Activated CD8-positive, alpha-beta T cell treated with anti-CD3 and anti-CD28 coated beads, Interleukin-2, amount 10 ng/mL, durations not matched to agents 7 days and 5 days (primary cell): ENCODE results near the gene FAHD2B. TPM values are rescaled to one million over a fixed set of nuclear protein-coding genes. Genes with fewer than 3 reads are reported as not detected.
"Not testable (repeated sequence)": the region's sequence is repeated elsewhere in the genome, so short reads cannot be mapped to it uniquely, and the experiment has no call there.

Experiments
- ATAC-seq: fragments of 150-1000 bp; cut with Tn5 transposase; one replicate; pipeline ENCODE4 v1.10.0; 2021; ENCODE audit warnings: moderate library complexity
- CTCF ChIA-PET: fragments of 350-600 bp; sonication (Branson Sonifier 250); formaldehyde crosslinking; loops from one replicate; lab custom pipeline; 2021; ENCODE audit warnings: antibody characterized with exemption; lab: Charles Lee
- POLR2A ChIA-PET: fragments of 350-600 bp; sonication (Branson Sonifier 250); formaldehyde crosslinking; loops from one replicate; lab custom pipeline; 2021; ENCODE audit warnings: antibody characterized with exemption; lab: Charles Lee
- DNase-seq: peaks from one replicate; pipeline ENCODE4 v3.0.0-alpha.2; 2020
- H3K27ac Mint-ChIP-seq: one replicate; pipeline ENCODE4 v1.8.0; 2021; ENCODE audit warnings: mild to moderate bottlenecking, mixed read lengths
- H3K27me3 Mint-ChIP-seq: one replicate; pipeline ENCODE4 v1.8.0; 2021; ENCODE audit warnings: low read depth, mixed read lengths
- H3K36me3 Mint-ChIP-seq: one replicate; pipeline ENCODE4 v1.8.0; 2021; ENCODE audit warnings: low read depth, mixed read lengths
- H3K4me1 Mint-ChIP-seq: one replicate; pipeline ENCODE4 v1.8.0; 2021; ENCODE audit warnings: low read depth, mixed read lengths
- H3K4me3 Mint-ChIP-seq: one replicate; pipeline ENCODE4 v1.8.0; 2021; ENCODE audit warnings: mild to moderate bottlenecking, mixed read lengths
- H3K9me3 Mint-ChIP-seq: one replicate; pipeline ENCODE4 v1.8.0; 2022; ENCODE audit warnings: mixed read lengths; ENCODE audit not compliant: insufficient read depth
- total RNA-seq, 2 experiments: library from RNA; stranded (reverse); gene quantifications; one replicate each; pipeline ENCODE4 v1.2.3, GENCODE V29; 2021

FAHD2B gene
- 10 to 100 TPM; 29.8 to 32.0 TPM for total RNA-seq

- H3K9me3 Mint-ChIP-seq, H3K36me3 Mint-ChIP-seq, POLR2A ChIA-PET: not testable (repeated sequence)
- H3K4me3 Mint-ChIP-seq, result peak within 1 kb of the TSS; percentile 74
- CTCF ChIA-PET, result interaction anchor here (1.6 to 1.9 kb wide), 2 partner anchors 17 to 237 kb away, joined by 5 to 10 read pairs; partner anchors contain the start of genes ANKRD36 and ANKRD39
- peaks cover 12% of the 10 kb centered on the region for H3K4me1 Mint-ChIP-seq
- ATAC-seq, result peak; percentile 98
- peak; percentile 92 for DNase-seq
- H3K27ac Mint-ChIP-seq, result peak within 1 kb of the TSS; percentile 75
- peaks cover 14% of the 10 kb centered on the region for H3K27me3 Mint-ChIP-seq
These were observed at the start of gene FAHD2B for GRCh38 chr2:97094772-97095611. Gene FAHD2B (minus strand): TSS chr2:97094882. CDS start chr2:97091706, 3,176 bp downstream.

- H3K4me3 Mint-ChIP-seq, CTCF ChIA-PET: not testable (repeated sequence)
These were observed 49.3 kb upstream of the FAHD2B start for GRCh38 chr2:97144016-97144415.

DNA sequence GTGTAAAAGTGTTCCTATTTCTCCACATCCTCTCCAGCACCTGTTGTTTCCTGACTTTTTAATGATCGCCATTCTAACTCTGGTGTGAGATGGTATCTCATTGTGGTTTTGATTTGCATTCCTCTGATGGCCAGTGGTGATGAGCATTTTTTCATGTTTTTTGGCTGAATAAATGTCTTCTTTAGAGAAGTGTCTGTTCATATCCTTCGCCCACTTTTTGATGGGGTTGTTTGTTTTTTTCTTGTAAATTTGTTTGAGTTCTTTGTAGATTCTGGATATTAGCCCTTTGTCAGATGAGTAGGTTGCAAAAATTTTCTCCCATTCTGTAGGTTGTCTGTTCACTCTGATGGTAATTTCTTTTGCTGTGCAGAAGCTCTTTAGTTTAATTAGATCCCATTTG is 34.4 kb upstream of the FAHD2B start:
- CTCF ChIA-PET, ATAC-seq, POLR2A ChIA-PET, H3K9me3 Mint-ChIP-seq, DNase-seq, H3K4me1 Mint-ChIP-seq, H3K4me3 Mint-ChIP-seq, H3K27me3 Mint-ChIP-seq, H3K27ac Mint-ChIP-seq: not testable (repeated sequence)
- peaks cover 36% of the 10 kb centered on the region for H3K36me3 Mint-ChIP-seq

More at GRCh38 chr2:97144016-97144415, 49.3 kb upstream of the FAHD2B start:
- DNase-seq, H3K4me1 Mint-ChIP-seq, H3K9me3 Mint-ChIP-seq, H3K27ac Mint-ChIP-seq, ATAC-seq, H3K27me3 Mint-ChIP-seq, POLR2A ChIA-PET: not testable (repeated sequence)
- H3K36me3 Mint-ChIP-seq, result peaks cover 42% of the 10 kb centered on the region

DNA sequence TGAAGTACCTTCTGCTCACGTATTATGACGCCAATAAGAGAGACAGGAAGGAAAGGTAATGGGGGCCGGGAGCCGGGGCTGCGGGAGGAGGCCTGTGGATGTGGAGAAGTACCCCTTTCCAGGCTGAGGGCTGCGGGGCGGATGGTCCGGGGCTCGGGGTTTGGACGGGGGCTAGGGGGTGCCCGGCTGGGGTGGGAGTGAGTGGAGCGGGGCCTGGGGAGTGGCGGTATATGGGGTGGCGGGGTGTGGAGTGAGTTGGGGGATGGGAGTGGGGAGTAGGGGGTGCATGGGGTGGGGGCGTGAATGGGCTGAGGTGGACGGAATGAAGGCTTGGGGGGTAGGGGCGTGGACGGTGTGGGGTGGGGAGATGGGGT is 19.2 kb upstream of the FAHD2B start:
- Mint-ChIP-seq H3K4me3 (peak overlapping the region; percentile 100), H3K27ac (peak overlapping the region; percentile 95), H3K27me3 (peaks cover 15% of the 10 kb centered on the region)
- CTCF ChIA-PET, result interaction anchor here (1.1 to 2.9 kb wide), 8 partner anchors 10 to 298 kb away, joined by 3 to 52 read pairs (median 15); partner anchors contain the start of genes ANKRD39 and CNNM3
- not testable (repeated sequence) for H3K9me3 Mint-ChIP-seq, H3K4me1 Mint-ChIP-seq, DNase-seq, H3K36me3 Mint-ChIP-seq
- POLR2A ChIA-PET, result interaction anchor here (1.2 to 1.3 kb wide), 2 partner anchors 476 to 588 kb away, joined by 3 read pairs; no protein-coding TSS in a partner anchor
- ATAC-seq, result peak; percentile 39

- not testable (repeated sequence) for H3K36me3 Mint-ChIP-seq, H3K4me1 Mint-ChIP-seq, H3K9me3 Mint-ChIP-seq
- peak within 1 kb of the TSS; percentile 100 for H3K4me3 Mint-ChIP-seq
- ChIA-PET POLR2A (interaction anchor here (1.2 to 1.9 kb wide), 4 partner anchors 150 to 587 kb away, joined by 3 to 7 read pairs (median 3); partner anchors contain the start of gene ANKRD39), CTCF (interaction anchor here (0.8 to 2.9 kb wide), 24 partner anchors 9 to 519 kb away, joined by 3 to 52 read pairs (median 7); partner anchors contain the start of genes ANKRD39 and CNNM3)
- peak within 1 kb of the TSS; percentile 95 for H3K27ac Mint-ChIP-seq
- peak; percentile 89 for DNase-seq
- peaks cover 20% of the 10 kb centered on the region for H3K27me3 Mint-ChIP-seq
- peak; percentile 97 for ATAC-seq
These were observed 18.6 kb upstream of the FAHD2B start, which contains the start of gene ANKRD36 for GRCh38 chr2:97113050-97113881. Gene ANKRD36 (plus strand): TSS chr2:97113153. CDS start chr2:97113740, 587 bp downstream.

GRCh38 chr2:97112320-97113049 is 17.8 kb upstream of the FAHD2B start:
- not testable (repeated sequence) for H3K4me1 Mint-ChIP-seq, H3K36me3 Mint-ChIP-seq, H3K9me3 Mint-ChIP-seq
- Mint-ChIP-seq H3K4me3 (peak overlapping the region; percentile 74), H3K27ac (peak overlapping the region; percentile 87), H3K27me3 (peaks cover 24% of the 10 kb centered on the region)
- ATAC-seq (peak; percentile 62), DNase-seq (peak; percentile 78)
- ChIA-PET CTCF (interaction anchor here (0.8 to 2.9 kb wide), 34 partner anchors 9 to 518 kb away, joined by 3 to 52 read pairs (median 5); partner anchors contain the start of genes ANKRD39, CNNM3, CNNM4 and KANSL3), POLR2A (interaction anchor here (0.6 to 1.9 kb wide), 5 partner anchors 149 to 586 kb away, joined by 3 to 7 read pairs (median 3); partner anchors contain the start of gene ANKRD39)

GRCh38 chr2:97111246-97111645 is 16.6 kb upstream of the FAHD2B start:
- peaks cover 30% of the 10 kb centered on the region for H3K27me3 Mint-ChIP-seq
- ChIA-PET CTCF (interaction anchor here (1.1 to 2.9 kb wide), 17 partner anchors 7 to 517 kb away, joined by 3 to 52 read pairs (median 7); partner anchors contain the start of genes ANKRD39 and KANSL3), POLR2A (interaction anchor here (1.9 kb wide), 1 partner anchor 254 kb away, joined by 7 read pairs; the partner anchor contains the start of gene ANKRD39)
- H3K4me3 Mint-ChIP-seq, H3K27ac Mint-ChIP-seq, H3K4me1 Mint-ChIP-seq, H3K36me3 Mint-ChIP-seq, H3K9me3 Mint-ChIP-seq, ATAC-seq, DNase-seq: not testable (repeated sequence)

- POLR2A ChIA-PET, H3K4me3 Mint-ChIP-seq, ATAC-seq, H3K36me3 Mint-ChIP-seq, CTCF ChIA-PET, DNase-seq, H3K27ac Mint-ChIP-seq, H3K4me1 Mint-ChIP-seq, H3K9me3 Mint-ChIP-seq: not testable (repeated sequence)
- H3K27me3 Mint-ChIP-seq, result peaks cover 53% of the 10 kb centered on the region
These were observed 12.2 kb upstream of the FAHD2B start for GRCh38 chr2:97106878-97107277.

- H3K9me3 Mint-ChIP-seq, H3K27ac Mint-ChIP-seq, H3K36me3 Mint-ChIP-seq, ATAC-seq, POLR2A ChIA-PET, H3K4me1 Mint-ChIP-seq, DNase-seq, H3K4me3 Mint-ChIP-seq: not testable (repeated sequence)
- CTCF ChIA-PET, result interaction anchor here (1.0 kb wide), 1 partner anchor 14 kb away, joined by 3 read pairs; no protein-coding TSS in a partner anchor
- peaks cover 33% of the 10 kb centered on the region for H3K27me3 Mint-ChIP-seq
These were observed 4.2 kb upstream of the FAHD2B start for GRCh38 chr2:97098786-97099372.

DNA sequence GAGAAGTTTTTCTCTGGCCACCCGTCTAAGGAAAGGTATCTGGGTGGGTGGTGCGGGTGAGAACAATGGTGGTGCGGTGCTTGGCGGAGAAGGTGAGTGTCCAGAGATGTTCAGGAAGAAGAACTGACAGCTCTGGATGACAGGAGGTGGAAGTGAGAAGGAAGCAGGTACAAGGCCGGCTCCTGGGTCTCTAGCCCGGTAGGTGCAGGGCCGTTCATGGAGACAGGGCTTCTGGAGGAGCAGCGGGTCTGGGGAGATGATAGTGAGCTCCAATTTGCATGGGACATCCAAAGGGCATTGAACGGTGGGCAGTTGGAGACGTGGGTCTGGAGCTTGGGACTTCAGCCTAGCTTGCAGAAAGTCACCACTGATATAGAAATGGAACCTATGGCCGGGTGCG is 979 bp upstream of the FAHD2B start:
- Mint-ChIP-seq H3K27ac (peak overlapping the region; percentile 75), H3K27me3 (peaks cover 18% of the 10 kb centered on the region), H3K36me3 (no peaks in the 10 kb centered on the region), H3K4me3 (peak overlapping the region; percentile 74), H3K9me3 (no peaks in the 10 kb centered on the region), H3K4me1 (peaks cover 12% of the 10 kb centered on the region)
- ATAC-seq, result no peak
- ChIA-PET POLR2A (interaction anchor here (0.6 kb wide), 1 partner anchor 16 kb away, joined by 4 read pairs; no protein-coding TSS in a partner anchor), CTCF (interaction anchor here (1.6 to 1.9 kb wide), 2 partner anchors 17 to 238 kb away, joined by 5 to 10 read pairs; partner anchors contain the start of genes ANKRD36 and ANKRD39)
- no peak for DNase-seq
